IMR-90 (cell line): ENCODE measurements around the gene BPGM.

Experiments
- BHLHE40 ChIP-seq: fragments of 150-350 bp; IDR thresholded peaks from 2 replicates; pipeline ENCODE4 v1.6.1; 2016; ENCODE audit warnings: mild to moderate bottlenecking, low read depth, low read length
- CEBPB ChIP-seq: IDR thresholded peaks from 2 replicates; pipeline ENCODE4 v1.6.1; 2012; ENCODE audit warnings: low read depth, low read length, improper control_type of control experiment
- CTCF ChIP-seq: conservative IDR thresholded peaks from 2 replicates; pipeline ENCODE4 v1.5.1; 2012; ENCODE audit warnings: mild to moderate bottlenecking, low read depth, low read length, improper control_type of control experiment
- ELK1 ChIP-seq: fragments of 150-350 bp; IDR thresholded peaks from 2 replicates; pipeline ENCODE4 v1.6.1; 2016; ENCODE audit warnings: low read depth, mild to moderate bottlenecking, low read length, moderate library complexity, borderline replicate concordance
- MAFK ChIP-seq: IDR thresholded peaks from 2 replicates; pipeline ENCODE4 v1.6.1; 2012; ENCODE audit warnings: low read depth, low read length, improper control_type of control experiment
- MAZ ChIP-seq: IDR thresholded peaks from 2 replicates; pipeline ENCODE4 v1.6.1; 2012; ENCODE audit warnings: low read depth, mild to moderate bottlenecking, low read length, improper control_type of control experiment, moderate library complexity, borderline replicate concordance
- POLR2A ChIP-seq: IDR thresholded peaks from 2 replicates; pipeline ENCODE4 v1.6.1; 2012; ENCODE audit warnings: mild to moderate bottlenecking, low read depth, low read length
- RCOR1 ChIP-seq: IDR thresholded peaks from 2 replicates; pipeline ENCODE4 v1.6.1; 2012; ENCODE audit warnings: mild to moderate bottlenecking, low read length, improper control_type of control experiment; ENCODE audit not compliant: insufficient replicate concordance
- RFX5 ChIP-seq: IDR thresholded peaks from 2 replicates; pipeline ENCODE4 v1.8.0; 2012; ENCODE audit warnings: low read depth, mild to moderate bottlenecking, low read length, moderate library complexity
- USF2 ChIP-seq: fragments of 150-350 bp; IDR thresholded peaks from 2 replicates; pipeline ENCODE4 v1.6.1; 2017; ENCODE audit warnings: mild to moderate bottlenecking, antibody characterized with exemption, low read length, low read depth

GRCh38 chr7:134623193-134623592 lies 23.5 kb upstream of the BPGM start:
- TF ChIP-seq MAZ (no peak), POLR2A (no peak), CTCF (no peak), MAFK (no peak), BHLHE40 (no peak), RFX5 (no peak), USF2 (no peak), RCOR1 (no peak), CEBPB (no peak), ELK1 (no peak)
